SU-DHL-6 (cell line): ENCODE results near the gene TARP.
"Not testable (repeated sequence)": the region's sequence is repeated elsewhere in the genome, so short reads cannot be mapped to it uniquely, and the experiment has no call there.

Experiments
- H2AFZ ChIP-seq: fragments of 200-600 bp; sonication (generic); 2 replicates; pipeline ENCODE4 v1.6.1; 2014; ENCODE audit warnings: low read depth, mild to moderate bottlenecking, moderate library complexity, mixed read lengths, antibody characterized with exemption, low read length; ENCODE audit not compliant: severe bottlenecking
- H3F3A ChIP-seq: fragments of 200-600 bp; shearing (Covaris generic); 2 replicates; pipeline ENCODE4 v1.6.0; 2016; ENCODE audit warnings: antibody characterized with exemption, mild to moderate bottlenecking; ENCODE audit not compliant: insufficient read depth
- H3K27ac ChIP-seq: fragments of 200-600 bp; sonication (generic); 2 replicates; pipeline ENCODE4 v1.5.1; 2016; ENCODE audit warnings: low read depth, mild to moderate bottlenecking, low read length, moderate library complexity, mixed read lengths
- H3K27me3 ChIP-seq: fragments of 200-600 bp; sonication (generic), shearing (Covaris generic); 2 replicates; pipeline ENCODE4 v1.6.0; 2014; ENCODE audit warnings: mild to moderate bottlenecking, low read length
- H3K36me3 ChIP-seq: fragments of 200-600 bp; sonication (generic); 2 replicates; pipeline ENCODE4 v1.6.1; 2014; ENCODE audit warnings: mild to moderate bottlenecking, low read length, mixed read lengths
- H3K4me2 ChIP-seq: fragments of 300-600, 200-600 bp; shearing (Covaris generic), sonication (generic); 2 replicates; pipeline ENCODE4 v1.6.0; 2014; ENCODE audit warnings: low read length, low read depth, mild to moderate bottlenecking; ENCODE audit not compliant: poor library complexity, severe bottlenecking
- H3K4me3 ChIP-seq: fragments of 200-600 bp; sonication (generic); 2 replicates; pipeline ENCODE4 v1.5.1; 2014; ENCODE audit warnings: antibody characterized with exemption, low read length, mild to moderate bottlenecking, mixed read lengths; ENCODE audit not compliant: insufficient read depth, poor library complexity, severe bottlenecking
- H3K79me2 ChIP-seq: fragments of 200-600 bp; sonication (generic); 2 replicates; pipeline ENCODE4 v1.6.1; 2014; ENCODE audit warnings: mild to moderate bottlenecking, low read length, moderate library complexity; ENCODE audit not compliant: insufficient read depth
- H3K9ac ChIP-seq: fragments of 200-600 bp; sonication (generic); 2 replicates; pipeline ENCODE4 v1.7.0; 2014; ENCODE audit warnings: mild to moderate bottlenecking, low read length
- H3K9me2 ChIP-seq: fragments of 200-600 bp; sonication (generic); replicated peaks from 2 replicates; pipeline ENCODE4 v1.6.1; 2014; ENCODE audit warnings: low read length; ENCODE audit not compliant: insufficient read depth
- H3K9me3 ChIP-seq: fragments of 200-600 bp; sonication (generic); 2 replicates; pipeline ENCODE4 v1.6.1; 2014; ENCODE audit warnings: low read length, mixed read lengths; ENCODE audit not compliant: insufficient read depth
- H4K20me1 ChIP-seq: fragments of 200-600 bp; sonication (generic); 2 replicates; pipeline ENCODE4 v1.6.1; 2014; ENCODE audit warnings: low read depth, mild to moderate bottlenecking, antibody characterized with exemption, low read length, moderate library complexity, mixed read lengths
- CTCF ChIP-seq: fragments of 200-600 bp; sonication (generic); IDR thresholded peaks from one replicate; pipeline ENCODE4 v1.5.1; 2017; ENCODE audit warnings: antibody characterized with exemption, mild to moderate bottlenecking, low read length, moderate library complexity; ENCODE audit not compliant: insufficient read depth, poor library complexity, severe bottlenecking
- EZH2phosphoT487 ChIP-seq: fragments of 200-600 bp; sonication (generic), shearing (Covaris generic); conservative IDR thresholded peaks from 2 replicates; pipeline ENCODE4 v1.6.1; 2018; ENCODE audit warnings: mild to moderate bottlenecking, antibody characterized with exemption, low read length, moderate library complexity, mixed read lengths

Gene TARP

GRCh38 chr7:38244516-38244915 lies 28.9 kb downstream of the TARP start:
- no peak overlapping the region for H2AFZ ChIP-seq
- H3K9me2 ChIP-seq = no peaks in the 10 kb centered on the region
- no peaks in the 10 kb centered on the region for H3K9me3 ChIP-seq
- no peak overlapping the region for H3K4me3 ChIP-seq
- no peak for TF ChIP-seq EZH2phosphoT487
- TF ChIP-seq CTCF = no peak
- no peaks in the 10 kb centered on the region for H4K20me1 ChIP-seq
- H3K27ac ChIP-seq = no peak overlapping the region
- H3K9ac ChIP-seq = no peak overlapping the region
- no peaks in the 10 kb centered on the region for H3K79me2 ChIP-seq
- no peaks in the 10 kb centered on the region for H3F3A ChIP-seq
- no peaks in the 10 kb centered on the region for H3K36me3 ChIP-seq
- no peaks in the 10 kb centered on the region for H3K27me3 ChIP-seq
- no peak overlapping the region for H3K4me2 ChIP-seq

- not testable (repeated sequence) for H2AFZ ChIP-seq, H3K4me2 ChIP-seq, H3K79me2 ChIP-seq, H3K27me3 ChIP-seq, H3F3A ChIP-seq, H4K20me1 ChIP-seq, H3K9me3 ChIP-seq, H3K36me3 ChIP-seq, H3K4me3 ChIP-seq, H3K9ac ChIP-seq, H3K27ac ChIP-seq, H3K9me2 ChIP-seq
Measured at GRCh38 chr7:38243345-38243744, 30.1 kb downstream of the TARP start.

- Histone ChIP-seq H3F3A (no peaks in the 10 kb centered on the region), H3K9me2 (no peaks in the 10 kb centered on the region), H4K20me1 (no peaks in the 10 kb centered on the region), H3K9ac (no peak overlapping the region), H3K79me2 (no peaks in the 10 kb centered on the region), H3K4me3 (no peak overlapping the region), H3K36me3 (no peaks in the 10 kb centered on the region), H3K27ac (no peak overlapping the region), H3K9me3 (no peaks in the 10 kb centered on the region), H3K4me2 (no peak overlapping the region), H3K27me3 (no peaks in the 10 kb centered on the region), H2AFZ (no peak overlapping the region)
- TF ChIP-seq EZH2phosphoT487 (no peak), CTCF (no peak)
Measured at GRCh38 chr7:38242814-38243213, 30.6 kb downstream of the TARP start.

- no peaks in the 10 kb centered on the region for H4K20me1 ChIP-seq
- H3K4me2 ChIP-seq = no peak overlapping the region
- no peaks in the 10 kb centered on the region for H3K9me3 ChIP-seq
- no peak overlapping the region for H2AFZ ChIP-seq
- no peak for TF ChIP-seq CTCF
- TF ChIP-seq EZH2phosphoT487 = no peak
- H3K27me3 ChIP-seq = no peaks in the 10 kb centered on the region
- H3K79me2 ChIP-seq = no peaks in the 10 kb centered on the region
- no peak overlapping the region for H3K4me3 ChIP-seq
- no peak overlapping the region for H3K9ac ChIP-seq
- no peaks in the 10 kb centered on the region for H3F3A ChIP-seq
- no peaks in the 10 kb centered on the region for H3K9me2 ChIP-seq
- no peaks in the 10 kb centered on the region for H3K36me3 ChIP-seq
- H3K27ac ChIP-seq = no peak overlapping the region
Measured at GRCh38 chr7:38241071-38241470, 32.4 kb downstream of the TARP start.

- H3F3A ChIP-seq, H2AFZ ChIP-seq, H3K4me2 ChIP-seq, H3K27ac ChIP-seq, H3K4me3 ChIP-seq, H4K20me1 ChIP-seq, H3K27me3 ChIP-seq, H3K36me3 ChIP-seq, H3K9ac ChIP-seq, H3K9me3 ChIP-seq, H3K79me2 ChIP-seq, H3K9me2 ChIP-seq: not testable (repeated sequence)
Measured at GRCh38 chr7:38239129-38239528, 34.3 kb downstream of the TARP start.
